ENCODE measurements around the gene AGAP2. TPM values are rescaled to one million over a fixed set of nuclear protein-coding genes. Genes with fewer than 3 reads are reported as not detected.

AGAP2 gene
- total RNA-seq, 1 donor from 2014 or later: not detected

- peaks cover 29% of the 10 kb centered on the region for H3K27me3 ChIP-seq (ENCODE audit: control insufficient read depth, insufficient read depth, low read length)
- no peak for DNase-seq (ENCODE audit: low read depth)
- H3K36me3 ChIP-seq (ENCODE audit: control insufficient read depth, insufficient read depth, low read length): peaks cover 3% of the 10 kb centered on the region
- H3K4me3 ChIP-seq (ENCODE audit: low read depth, low read length): no peak overlapping the region
- no peak for TF ChIP-seq CTCF (IDR thresholded peaks at IDR 0.05; ENCODE audit: insufficient read depth, low read length, poor library complexity, severe bottlenecking)
Measured at GRCh38 chr12:57762463-57762862, 23.9 kb upstream of the AGAP2 start.

GRCh38 chr12:57761391-57761998 is 23.0 kb upstream of the AGAP2 start:
- TF ChIP-seq CTCF (IDR thresholded peaks at IDR 0.05; ENCODE audit: insufficient read depth, low read length, poor library complexity, severe bottlenecking): no peak
- Histone ChIP-seq H3K36me3 (ENCODE audit: control insufficient read depth, insufficient read depth, low read length) (peaks cover 3% of the 10 kb centered on the region), H3K4me3 (ENCODE audit: low read depth, low read length) (no peak overlapping the region), H3K27me3 (ENCODE audit: control insufficient read depth, insufficient read depth, low read length) (peaks cover 29% of the 10 kb centered on the region)
- no peak for DNase-seq (ENCODE audit: low read depth)

GRCh38 chr12:57760347-57760982 is 21.9 kb upstream of the AGAP2 start:
- DNase-seq (ENCODE audit: low read depth): no peak
- Histone ChIP-seq H3K36me3 (ENCODE audit: control insufficient read depth, insufficient read depth, low read length) (peaks cover 3% of the 10 kb centered on the region), H3K27me3 (ENCODE audit: control insufficient read depth, insufficient read depth, low read length) (peaks cover 20% of the 10 kb centered on the region), H3K4me3 (ENCODE audit: low read depth, low read length) (no peak overlapping the region)
- no peak for TF ChIP-seq CTCF (IDR thresholded peaks at IDR 0.05; ENCODE audit: insufficient read depth, low read length, poor library complexity, severe bottlenecking)

GRCh38 chr12:57759360-57759980 is 20.9 kb upstream of the AGAP2 start:
- Histone ChIP-seq H3K36me3 (ENCODE audit: control insufficient read depth, insufficient read depth, low read length) (peaks cover 3% of the 10 kb centered on the region), H3K4me3 (ENCODE audit: low read depth, low read length) (no peak overlapping the region), H3K27me3 (ENCODE audit: control insufficient read depth, insufficient read depth, low read length) (peaks cover 10% of the 10 kb centered on the region)
- TF ChIP-seq CTCF (IDR thresholded peaks at IDR 0.05; ENCODE audit: insufficient read depth, low read length, poor library complexity, severe bottlenecking): peak; percentile 55
- DNase-seq (ENCODE audit: low read depth): no peak

GRCh38 chr12:57758552-57759359 is 20.2 kb upstream of the AGAP2 start:
- Histone ChIP-seq H3K27me3 (ENCODE audit: control insufficient read depth, insufficient read depth, low read length) (peaks cover 3% of the 10 kb centered on the region), H3K36me3 (ENCODE audit: control insufficient read depth, insufficient read depth, low read length) (peaks cover 3% of the 10 kb centered on the region), H3K4me3 (ENCODE audit: low read depth, low read length) (no peak overlapping the region)
- TF ChIP-seq CTCF (IDR thresholded peaks at IDR 0.05; ENCODE audit: insufficient read depth, low read length, poor library complexity, severe bottlenecking): no peak
- no peak for DNase-seq (ENCODE audit: low read depth)

All from kidney epithelial cell (primary cell).